HCT116 (cell line): ENCODE results near the gene AMN. TPM values are rescaled to one million over a fixed set of nuclear protein-coding genes. Genes with fewer than 3 reads are reported as not detected.

Source experiments
- ATAC-seq: fragments of 200-7000 bp; cut with Tn5 transposase; 2 replicates; pipeline ENCODE4 v1.9.1; 2020; ENCODE audit warnings: mild to moderate bottlenecking, moderate library complexity
- BruUV-seq: library from RNA; stranded (reverse); fragments of 400-500 nt; replicated peaks from 2 replicates; lab custom pipeline; 2021; lab: Mats Ljungman, UMichigan
- CTCF ChIA-PET: fragments of 300-600 bp; sonication (Branson Sonifier 250); formaldehyde crosslinking; loops from one replicate; lab custom pipeline; 2021; ENCODE audit warnings: antibody characterized with exemption; lab: Charles Lee
- POLR2A ChIA-PET: fragments of 300-600, 350-600 bp; sonication (Branson Sonifier 250); formaldehyde crosslinking; loops from one replicate; lab custom pipeline; 2021; ENCODE audit warnings: antibody characterized with exemption; lab: Charles Lee
- RAD21 ChIA-PET, 2 experiments: fragments of 300-600 bp; sonication (Branson Sonifier 250); formaldehyde crosslinking; loops; one replicate each; lab custom pipeline; 2023; ENCODE audit warnings: low total read pairs in 2 of 2; ENCODE audit not compliant: uncharacterized antibody in 2 of 2, unreplicated experiment in 2 of 2, low non-redundant PET in 1 of 2; lab: Charles Lee
- DNase-seq: peaks from one replicate; pipeline ENCODE4 v3.0.0-alpha.2; 2010; ENCODE audit warnings: low read depth, low spot score
- H2AFZ ChIP-seq: fragments of 200-600 bp; shearing (Covaris generic), sonication (generic); 2 replicates; pipeline ENCODE4 v1.6.1; 2017; ENCODE audit warnings: low read depth, mixed run types, mixed read lengths, antibody characterized with exemption, low read length; ENCODE audit not compliant: poor library complexity, severe bottlenecking
- H3K27ac ChIP-seq: 2 replicates; pipeline ENCODE4 v1.5.1; 2012; ENCODE audit warnings: low read depth, low read length
- H3K27me3 ChIP-seq: fragments of 200-600 bp; sonication (generic); 2 replicates; pipeline ENCODE4 v1.6.1; 2016; ENCODE audit warnings: mixed run types, low read length, mixed read lengths; ENCODE audit not compliant: insufficient read depth
- H3K36me3 ChIP-seq, 2 experiments: fragments of 200-500 bp in 1 of 2; fragments of 200-600 bp in 1 of 2; sonication (Bioruptor generic) in 1 of 2; sonication (generic) in 1 of 2; 2 replicates each; pipeline versions ENCODE4 v1.5.1 to v1.6.1; 2014 to 2016; ENCODE audit warnings: low read length in 2 of 2, inconsistent platforms in 1 of 2, mixed read lengths in 1 of 2, mixed run types in 1 of 2; ENCODE audit not compliant: insufficient read depth in 2 of 2, control insufficient read depth in 1 of 2
- H3K4me1 ChIP-seq, 2 experiments: fragments of 200-600 bp in 1 of 2; sonication (generic) in 1 of 2; 2 replicates each; pipeline versions ENCODE4 v1.5.1 to v1.6.1; 2012 to 2017; ENCODE audit warnings: low read length in 2 of 2, inconsistent platforms in 1 of 2, mild to moderate bottlenecking in 1 of 2, mixed read lengths in 1 of 2, mixed run types in 1 of 2, moderate library complexity in 1 of 2; ENCODE audit not compliant: insufficient read depth in 2 of 2, control insufficient read depth in 1 of 2
- H3K4me2 ChIP-seq: fragments of 200-600 bp; sonication (generic); 2 replicates; pipeline ENCODE4 v1.6.1; 2017; ENCODE audit warnings: mixed run types, low read length, mixed read lengths
- H3K4me3 ChIP-seq, 2 experiments: fragments of 200-600 bp in 1 of 2; sonication (generic) in 1 of 2; replicated peaks in 1 of 2; 2 replicates each; pipeline ENCODE4 v1.5.1; 2011 to 2016; ENCODE audit warnings: low read length in 2 of 2, control low read depth in 1 of 2, low read depth in 1 of 2, mild to moderate bottlenecking in 1 of 2, mixed read lengths in 1 of 2, mixed run types in 1 of 2
- H3K79me2 ChIP-seq: fragments of 200-600 bp; sonication (generic); 2 replicates; pipeline ENCODE4 v1.6.1; 2017; ENCODE audit warnings: mild to moderate bottlenecking, mixed run types, low read length, moderate library complexity, mixed read lengths; ENCODE audit not compliant: insufficient read depth
- H3K9ac ChIP-seq: fragments of 200-600 bp; sonication (generic); 2 replicates; pipeline ENCODE4 v1.6.1; 2016; ENCODE audit warnings: low read length, mixed read lengths
- H3K9me2 ChIP-seq: fragments of 200-600 bp; sonication (generic), shearing (Covaris generic); 2 replicates; pipeline ENCODE4 v1.6.1; 2017; ENCODE audit warnings: mixed run types, mild to moderate bottlenecking, moderate library complexity; ENCODE audit not compliant: insufficient read depth
- H3K9me3 ChIP-seq, 2 experiments: fragments of 200-500 bp in 1 of 2; fragments of 200-600 bp in 1 of 2; sonication (Bioruptor generic) in 1 of 2; sonication (generic) in 1 of 2; 2 replicates each; pipeline ENCODE4 v1.6.1; 2014 to 2017; ENCODE audit warnings: low read length in 2 of 2, mixed read lengths in 2 of 2, inconsistent platforms in 1 of 2, low read depth in 1 of 2, mild to moderate bottlenecking in 1 of 2, mixed run types in 1 of 2, moderate library complexity in 1 of 2; ENCODE audit not compliant: control insufficient read depth in 1 of 2, insufficient read depth in 1 of 2
- H4K20me1 ChIP-seq: fragments of 200-600 bp; sonication (generic), shearing (Covaris generic); 2 replicates; pipeline ENCODE4 v1.6.1; 2017; ENCODE audit warnings: mixed run types, mild to moderate bottlenecking, moderate library complexity; ENCODE audit not compliant: insufficient read depth
- CEBPB ChIP-seq: IDR thresholded peaks from 2 replicates; pipeline ENCODE4 v1.6.1; 2012; ENCODE audit warnings: low read depth
- CTCF ChIP-seq, 3 experiments: fragments of 200-600 bp in 1 of 3; sonication (generic) in 1 of 3; IDR thresholded peaks in 2 of 3; conservative IDR thresholded peaks in 1 of 3; 2 replicates each; pipeline ENCODE4 v1.5.1; 2012 to 2017; ENCODE audit warnings: low read depth in 2 of 3, low read length in 2 of 3, antibody characterized with exemption in 1 of 3, borderline replicate concordance in 1 of 3, control low read depth in 1 of 3, mild to moderate bottlenecking in 1 of 3, mixed read lengths in 1 of 3, mixed run types in 1 of 3, moderate library complexity in 1 of 3; ENCODE audit not compliant: insufficient read depth in 1 of 3
- EGR1 ChIP-seq: IDR thresholded peaks from 2 replicates; pipeline ENCODE4 v1.6.1; 2012; ENCODE audit warnings: low read depth
- ELF1 ChIP-seq: IDR thresholded peaks from 2 replicates; pipeline ENCODE4 v1.6.1; 2012; ENCODE audit warnings: low read depth, borderline replicate concordance
- EZH2phosphoT487 ChIP-seq: fragments of 200-600 bp; IDR thresholded peaks from 2 replicates; pipeline ENCODE4 v1.6.1; 2018; ENCODE audit warnings: antibody characterized with exemption, borderline replicate concordance
- FOSL1 ChIP-seq: IDR thresholded peaks from 2 replicates; pipeline ENCODE4 v1.6.1; 2012; ENCODE audit warnings: low read depth
- JUND ChIP-seq: IDR thresholded peaks from 2 replicates; pipeline ENCODE4 v1.6.1; 2012
- POLR2A ChIP-seq: IDR thresholded peaks from 2 replicates; pipeline ENCODE4 v1.7.0; 2011; ENCODE audit warnings: borderline replicate concordance; ENCODE audit not compliant: insufficient read depth, insufficient read length; ENCODE audit errors: extremely low read depth
- RAD21 ChIP-seq: IDR thresholded peaks from 2 replicates; pipeline ENCODE4 v1.6.1; 2012; ENCODE audit warnings: low read depth, mild to moderate bottlenecking
- REST ChIP-seq: IDR thresholded peaks from 2 replicates; pipeline ENCODE4 v1.6.1; 2012; ENCODE audit warnings: low read depth
- SP1 ChIP-seq: IDR thresholded peaks from 2 replicates; pipeline ENCODE4 v1.6.1; 2012; ENCODE audit warnings: low read depth
- ZBTB33 ChIP-seq: IDR thresholded peaks from 2 replicates; pipeline ENCODE4 v1.6.1; 2011; ENCODE audit warnings: mild to moderate bottlenecking, low read length, moderate library complexity; ENCODE audit not compliant: insufficient replicate concordance; ENCODE audit errors: extremely low read depth
- ZFX ChIP-seq: fragments of 450-650 bp; IDR thresholded peaks from 2 replicates; pipeline ENCODE4 v1.6.1; 2017
- ZNF274 ChIP-seq: fragments of 200-500 bp; sonication (Bioruptor generic); IDR thresholded peaks from 2 replicates; pipeline ENCODE4 v1.6.1; 2014; ENCODE audit warnings: mild to moderate bottlenecking, low read depth, low read length, inconsistent platforms
- intact Hi-C: fragments of 100-400 bp; cut with micrococcal nuclease; formaldehyde crosslinking; loops from 2 replicates; pipeline ENCODE4 v1.10.0; 2022
- total RNA-seq: library from RNA; stranded (reverse); gene quantifications from one replicate; pipeline ENCODE4 v1.2.1, GENCODE V29; 2021; ENCODE audit not compliant: unreplicated experiment

Gene AMN
- total RNA-seq, 1 experiment from 2014 or later = 5.7 TPM

- Histone ChIP-seq H3K27me3 (no peaks in the 10 kb centered on the region), H3K36me3 (peaks cover 33 to 56% of the 10 kb centered on the region in 2 experiments), H3K9me2 (no peaks in the 10 kb centered on the region), H3K27ac (no peak overlapping the region), H3K4me1 (no peaks in the 10 kb centered on the region), H2AFZ (no peak overlapping the region), H3K9me3 (no peaks in the 10 kb centered on the region), H4K20me1 (no peaks in the 10 kb centered on the region), H3K9ac (no peak overlapping the region), H3K4me2 (no peak overlapping the region), H3K79me2 (no peaks in the 10 kb centered on the region), H3K4me3 (no peak overlapping the region)
- ChIA-PET RAD21 (no interaction called here), CTCF (no interaction called here), POLR2A (no interaction called here)
- BruUV-seq = no TSS peak
- TF ChIP-seq JUND = no peak
- no peak for TF ChIP-seq EZH2phosphoT487
- no peak for TF ChIP-seq ZBTB33
- TF ChIP-seq ZFX = no peak
- DNase-seq (no peak), ATAC-seq (no peak)
- intact Hi-C loops = no loop called here
Measured at GRCh38 chr14:102966681-102967505, 44.4 kb downstream of the AMN start.

- H3K79me2 ChIP-seq = no peaks in the 10 kb centered on the region
- no peak overlapping the region for H2AFZ ChIP-seq
- POLR2A ChIA-PET = no interaction called here
- H3K9ac ChIP-seq = no peak overlapping the region
- ATAC-seq = no peak
- H4K20me1 ChIP-seq = no peaks in the 10 kb centered on the region
- no TSS peak for BruUV-seq
- H3K9me3 ChIP-seq = no peaks in the 10 kb centered on the region
- no peaks in the 10 kb centered on the region for H3K9me2 ChIP-seq
- H3K4me1 ChIP-seq = no peaks in the 10 kb centered on the region
- H3K36me3 ChIP-seq = peaks cover 28 to 51% of the 10 kb centered on the region in 2 experiments
- intact Hi-C loops = no loop called here
- RAD21 ChIA-PET = no interaction called here
- H3K27me3 ChIP-seq = no peaks in the 10 kb centered on the region
- no peak overlapping the region for H3K4me3 ChIP-seq
- no peak overlapping the region for H3K4me2 ChIP-seq
- DNase-seq = no peak
- no peak overlapping the region for H3K27ac ChIP-seq
- CTCF ChIA-PET = no interaction called here
- TF ChIP-seq POLR2A = no peak
- no peak for TF ChIP-seq ELF1
- TF ChIP-seq CTCF (IDR thresholded peaks at IDR 0.05 in 2 of 3, conservative IDR thresholded peaks at IDR 0.05 in 1 of 3; ENCODE audit: borderline replicate concordance in 1 of 3, insufficient read depth in 1 of 3, low read depth in 2 of 3, low read length in 2 of 3) = no peak
- TF ChIP-seq ZNF274 = no peak
- no peak for TF ChIP-seq CEBPB
- TF ChIP-seq SP1 = no peak
- no peak for TF ChIP-seq RAD21
- TF ChIP-seq REST = no peak
- no peak for TF ChIP-seq ZFX
- TF ChIP-seq EGR1 = no peak
- no peak for TF ChIP-seq JUND
- no peak for TF ChIP-seq FOSL1
Measured at GRCh38 chr14:102967506-102967795, 45.0 kb downstream of the AMN start.
